Colon (tissue), 2 donors: ENCODE results near the gene VWDE.
"Not testable (repeated sequence)": the region's sequence is repeated elsewhere in the genome, so short reads cannot be mapped to it uniquely, and the experiment has no call there.

Experiments used
- FAIRE-seq: peaks from 2 replicates; lab custom pipeline; 2012; peaks lifted over from hg19 to GRCh38; lab: Jason Lieb, UNC
- donor health status: control.
- donor health status: control.

Gene VWDE

DNA sequence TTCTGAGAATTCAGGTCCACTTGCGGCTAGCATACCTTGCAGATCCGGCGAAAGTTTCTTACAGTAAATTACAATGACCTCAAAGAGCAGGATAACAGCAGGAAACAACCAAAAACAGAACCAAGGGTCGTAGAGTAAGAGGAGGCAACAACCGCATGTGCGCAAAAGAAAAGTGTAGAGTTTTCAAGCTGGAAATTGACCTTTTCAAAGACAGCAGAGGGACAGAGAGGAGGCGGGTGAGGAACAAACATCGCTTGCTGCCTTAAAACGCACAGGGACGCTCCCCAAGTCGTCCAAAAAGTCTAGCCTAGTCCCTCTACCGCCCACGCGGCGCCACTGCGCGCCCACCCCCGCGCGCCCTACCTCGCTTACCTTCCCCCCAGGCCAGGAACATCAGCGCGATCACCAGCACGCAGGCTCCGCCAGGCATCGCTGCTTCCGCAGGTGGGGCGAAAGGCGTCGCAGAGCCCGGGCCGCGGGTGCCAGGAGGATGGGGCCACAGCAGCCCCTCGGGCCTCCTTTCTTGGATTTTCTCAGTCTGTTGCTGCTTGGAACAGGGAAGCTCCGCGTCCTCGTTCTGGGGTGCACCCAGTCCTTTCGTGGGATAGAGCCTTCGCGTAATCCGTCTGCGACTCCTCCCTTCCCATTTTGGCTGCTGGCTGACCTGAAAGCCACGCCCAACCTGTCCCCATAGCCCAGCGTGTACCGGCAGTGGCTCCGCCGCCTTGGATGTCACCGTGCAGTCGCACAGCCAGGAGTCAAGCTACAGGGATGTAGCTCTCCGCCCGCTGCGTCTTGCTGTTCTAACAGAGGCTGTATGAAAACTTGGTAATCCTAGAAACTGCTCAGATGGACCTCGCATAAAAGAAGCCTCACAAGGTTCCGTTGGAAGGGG lies at the start of gene VWDE:
VWDE (minus strand) TSS at position 579 of the 895 bp plus-strand sequence; CDS start at position 430, 149 bp downstream.
- FAIRE-seq: no peak

DNA sequence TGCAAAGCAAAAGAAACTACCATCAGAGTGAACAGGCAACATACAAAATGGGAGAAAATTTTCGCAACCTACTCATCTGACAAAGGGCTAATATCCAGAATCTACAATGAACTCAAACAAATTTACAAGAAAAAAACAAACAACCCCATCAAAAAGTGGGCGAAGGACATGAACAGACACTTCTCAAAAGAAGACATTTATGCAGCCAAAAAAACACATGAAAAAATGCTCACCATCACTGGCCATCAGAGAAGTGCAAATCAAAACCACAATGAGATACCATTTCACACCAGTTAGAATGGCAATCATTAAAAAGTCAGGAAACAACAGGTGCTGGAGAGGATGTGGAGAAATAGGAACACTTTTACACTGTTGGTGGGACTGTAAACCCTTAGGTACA lies 49.5 kb upstream of the VWDE start:
- not testable (repeated sequence) for FAIRE-seq

DNA sequence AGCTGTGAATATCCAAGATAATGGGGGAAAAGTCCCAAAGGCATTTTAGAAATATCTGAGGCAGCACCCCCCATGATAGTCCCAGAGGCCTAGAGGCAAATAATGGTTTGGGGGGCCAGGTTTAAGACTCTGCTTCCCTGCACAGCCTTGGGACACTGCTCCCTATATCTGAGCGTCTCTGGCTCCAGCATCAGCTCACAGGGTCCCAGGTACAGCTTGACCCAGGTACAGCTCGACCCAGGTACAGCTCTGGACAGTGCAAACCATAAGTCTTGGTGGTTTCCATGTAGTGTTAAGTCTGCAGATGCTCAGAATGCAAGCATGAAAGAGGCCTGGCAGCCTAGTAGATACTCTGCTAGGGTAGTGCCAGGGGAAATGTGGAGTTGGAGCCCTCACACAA lies 47.0 kb upstream of the VWDE start:
- FAIRE-seq: no peak

DNA sequence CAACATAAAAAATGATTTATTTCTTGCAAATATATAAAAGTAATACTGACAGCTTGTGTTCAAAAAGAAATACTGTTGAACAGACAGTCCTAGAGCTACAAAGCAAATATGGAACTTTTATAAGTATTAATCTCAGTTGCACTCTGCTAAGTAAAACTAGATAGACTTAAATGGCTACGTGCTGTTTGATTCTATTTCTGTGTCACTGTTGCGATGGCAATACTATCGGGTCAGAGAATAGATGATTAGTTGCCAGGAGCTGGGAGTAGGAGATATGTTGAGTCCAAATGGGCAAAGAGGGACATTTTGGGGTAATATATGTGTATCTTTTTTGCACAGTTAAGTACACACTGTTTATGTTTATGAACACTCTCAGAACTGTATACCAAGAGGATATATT lies 41.1 kb upstream of the VWDE start:
- no peak for FAIRE-seq

DNA sequence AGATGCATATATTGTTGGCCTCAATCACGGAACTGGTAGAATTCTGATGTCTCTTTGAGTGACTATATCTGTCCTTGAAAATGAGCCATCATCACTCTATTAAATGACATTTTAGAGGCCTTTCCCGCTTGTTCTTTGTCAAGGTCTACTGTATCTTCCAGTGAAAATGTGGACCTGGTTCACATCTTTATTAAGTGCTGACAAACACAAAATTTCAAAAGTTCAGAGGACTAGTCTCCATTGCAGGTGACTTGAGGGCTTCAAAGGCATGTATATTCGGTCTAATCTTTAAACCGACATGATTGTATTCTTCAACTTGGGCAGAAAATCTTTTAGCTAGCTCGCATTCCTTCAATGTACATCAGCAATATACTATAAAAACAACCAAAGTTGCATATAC lies 36.6 kb upstream of the VWDE start:
- no peak for FAIRE-seq

DNA sequence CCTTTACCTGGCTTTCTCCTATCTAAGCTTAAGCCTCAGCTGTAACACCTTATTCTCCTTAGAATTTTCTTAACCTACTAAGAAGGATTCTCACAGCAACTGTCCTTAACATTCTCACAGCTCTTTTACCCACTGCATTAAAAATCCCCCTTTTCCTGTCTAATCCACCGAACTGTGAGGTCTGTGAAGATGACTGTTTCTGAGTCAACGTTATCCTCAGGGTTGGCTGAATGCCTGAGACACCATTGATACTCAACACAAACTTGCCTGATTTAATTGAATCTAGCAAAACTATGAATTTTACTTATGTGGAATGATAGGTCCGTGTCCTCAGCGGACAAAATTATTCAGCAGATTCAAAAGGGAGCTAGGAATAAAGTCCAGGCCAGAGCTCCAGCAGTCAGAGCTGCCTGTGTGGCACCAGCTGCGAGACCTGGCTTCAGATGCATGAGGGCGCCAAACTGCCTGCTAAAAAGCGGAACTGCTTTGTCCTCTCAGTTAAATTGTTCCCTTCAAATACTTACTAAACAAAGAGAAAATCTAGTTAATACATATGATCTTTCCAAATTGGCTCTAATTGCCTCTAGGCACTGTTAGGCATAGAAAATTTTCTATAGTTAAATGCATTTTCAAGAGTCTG lies 33.4 kb upstream of the VWDE start:
- no peak for FAIRE-seq

DNA sequence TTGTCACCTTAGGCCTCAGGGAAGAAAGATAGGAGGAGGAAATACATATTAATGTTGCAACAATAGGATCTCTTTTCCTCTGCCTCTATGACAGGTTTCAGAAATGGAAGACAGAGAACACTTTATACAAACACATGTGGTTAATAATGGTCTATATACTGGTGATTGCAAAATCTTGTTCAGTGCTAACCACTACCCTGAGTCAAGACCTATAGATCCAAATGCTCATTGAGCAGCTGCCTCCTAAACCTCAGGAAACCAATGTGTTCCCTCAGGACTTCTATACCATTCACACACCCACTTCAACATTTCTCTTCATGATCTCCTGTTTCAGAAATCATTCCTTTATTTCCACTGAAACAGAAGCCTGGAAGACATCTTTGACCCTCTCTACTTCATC lies 32.5 kb upstream of the VWDE start:
- no peak for FAIRE-seq

DNA sequence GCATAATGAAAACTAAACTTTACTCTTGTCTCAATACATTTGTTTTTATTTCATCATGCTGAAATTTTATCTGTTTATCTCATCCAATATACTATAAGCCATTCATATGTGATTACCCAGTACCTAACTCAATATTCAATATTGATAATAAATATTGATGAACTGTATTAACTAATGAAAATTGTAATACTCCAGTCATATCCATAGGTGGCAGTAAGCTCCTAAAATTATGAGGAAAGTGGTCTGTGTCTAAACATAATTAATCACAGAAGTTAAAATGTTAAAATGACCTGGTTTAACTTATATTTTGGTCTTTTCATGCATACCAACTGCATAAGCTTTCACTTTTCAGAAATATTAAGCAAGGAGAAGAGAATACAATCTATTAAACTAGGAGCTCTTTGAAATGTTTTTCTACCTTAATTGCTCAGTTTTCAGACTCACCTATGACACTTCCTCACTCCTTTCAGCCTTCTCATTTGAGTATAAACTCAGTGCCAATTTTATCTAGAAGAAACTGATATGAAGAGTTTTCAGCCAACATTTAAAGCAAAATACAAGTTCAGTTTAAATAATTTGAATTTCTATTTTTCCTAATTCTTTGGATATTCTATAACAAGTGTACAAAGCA lies 30.5 kb upstream of the VWDE start:
- FAIRE-seq: no peak

DNA sequence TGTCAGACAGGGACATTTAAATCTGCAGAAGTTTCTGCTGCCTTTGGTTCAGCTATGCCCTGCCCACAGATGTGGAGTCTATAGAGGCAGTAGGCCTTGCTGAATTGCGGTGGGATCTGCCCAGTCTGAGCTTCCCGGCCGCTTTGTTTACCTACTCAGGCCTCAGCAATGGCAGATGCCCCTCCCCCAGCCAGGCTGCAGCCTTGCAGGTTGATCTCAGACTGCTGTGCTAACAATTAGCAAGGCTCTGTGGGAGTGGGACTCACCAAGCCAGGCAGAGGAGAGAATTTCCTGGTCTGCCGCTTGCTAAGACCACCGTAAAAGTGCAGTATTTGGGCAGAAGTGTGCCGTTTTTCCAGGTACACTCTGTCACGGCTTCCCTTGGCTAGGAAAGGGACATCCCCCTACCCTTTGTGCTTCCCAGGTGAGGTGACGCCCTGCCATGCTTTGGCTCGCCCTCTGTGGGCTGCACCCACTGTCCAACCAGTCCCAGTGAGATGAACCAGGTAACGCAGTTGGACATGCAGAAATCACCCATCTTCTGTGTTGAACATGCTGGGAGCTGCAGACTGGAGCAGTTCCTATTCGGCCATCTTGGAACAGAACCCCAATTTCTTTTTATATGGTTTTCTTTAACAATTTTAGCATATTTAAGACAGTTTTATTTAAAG lies 28.4 kb upstream of the VWDE start:
- no peak for FAIRE-seq

DNA sequence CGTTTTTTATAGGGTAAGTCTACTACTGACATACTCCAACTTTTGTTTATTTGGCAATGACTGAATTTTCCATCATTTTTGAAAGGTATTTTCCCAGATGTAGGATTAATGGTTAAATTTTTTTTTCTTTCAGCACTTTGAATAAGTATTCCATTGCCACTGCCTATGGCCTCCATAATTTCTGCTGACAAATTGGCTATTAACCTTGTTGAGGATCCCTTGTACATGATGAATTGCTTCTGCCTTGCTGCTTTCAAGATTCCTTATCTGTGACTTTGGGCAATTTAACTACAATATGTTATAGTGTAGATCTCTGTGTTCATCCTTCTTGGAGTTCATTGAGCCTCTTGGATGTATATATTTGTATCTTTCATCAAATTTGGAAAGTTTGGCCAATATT lies 21.6 kb upstream of the VWDE start:
- FAIRE-seq: no peak

DNA sequence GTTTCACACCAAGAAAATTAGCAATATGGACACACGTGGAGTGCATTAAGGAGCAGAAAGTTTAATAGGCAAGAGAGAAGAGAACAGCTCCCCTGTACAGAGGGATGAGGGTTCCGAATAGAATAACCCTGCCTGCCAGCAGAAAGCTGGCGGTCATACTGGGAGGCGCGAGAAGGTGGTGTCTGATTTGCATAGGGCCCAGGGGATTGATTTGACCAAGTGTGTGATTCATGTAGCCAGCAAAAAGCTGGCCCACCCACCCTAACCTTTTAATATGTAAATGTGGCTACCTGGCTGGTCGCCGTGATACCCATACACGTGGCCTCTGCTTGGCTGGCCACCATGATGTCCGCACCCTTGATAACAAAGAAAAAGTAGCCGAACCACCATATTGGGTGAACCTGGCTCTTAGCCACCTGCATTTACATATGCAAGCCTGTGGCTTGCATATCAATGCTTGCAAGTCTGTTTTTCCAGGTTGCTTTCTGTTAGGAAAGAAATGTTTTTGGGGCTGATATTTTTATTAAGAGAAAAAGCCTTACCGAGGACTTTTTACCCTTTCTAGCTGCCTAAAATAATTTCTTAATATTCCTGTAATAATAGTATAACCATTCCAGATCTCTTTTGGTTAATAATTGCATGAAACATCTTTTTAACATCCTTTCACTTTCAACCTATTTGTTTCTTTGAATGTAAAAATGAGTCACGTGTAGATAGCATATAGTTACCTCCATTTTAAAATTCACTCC lies 20.5 kb upstream of the VWDE start:
- no peak for FAIRE-seq

DNA sequence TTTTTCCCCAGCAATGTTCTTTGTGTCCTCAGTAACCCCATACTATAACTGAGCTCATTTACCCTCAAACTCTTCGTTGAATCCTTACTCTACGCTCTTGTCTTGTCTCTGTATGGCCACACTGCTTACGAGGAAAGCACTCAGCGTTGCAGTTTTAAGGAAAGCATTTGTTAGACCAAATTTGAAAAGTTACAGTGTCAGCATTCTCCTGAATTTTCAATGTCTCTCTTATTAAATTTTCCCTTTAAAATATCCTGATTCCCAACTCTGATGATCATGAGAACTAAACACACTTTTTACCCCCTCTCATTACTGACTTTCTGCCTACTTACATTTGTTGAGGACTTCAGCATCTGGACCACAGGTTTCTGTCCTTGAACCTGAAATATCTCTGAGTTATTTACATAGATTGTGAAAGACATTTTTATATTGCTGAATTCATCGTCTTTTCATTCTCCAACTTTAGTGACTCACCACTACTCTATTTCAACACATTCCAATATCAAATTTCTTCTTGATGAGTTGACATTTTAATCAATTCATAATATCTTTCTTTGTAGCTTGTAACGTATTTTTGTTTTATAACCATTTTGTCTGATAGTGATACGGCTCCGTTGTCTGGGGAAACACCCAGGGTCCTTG lies 19.8 kb upstream of the VWDE start:
- no peak for FAIRE-seq

DNA sequence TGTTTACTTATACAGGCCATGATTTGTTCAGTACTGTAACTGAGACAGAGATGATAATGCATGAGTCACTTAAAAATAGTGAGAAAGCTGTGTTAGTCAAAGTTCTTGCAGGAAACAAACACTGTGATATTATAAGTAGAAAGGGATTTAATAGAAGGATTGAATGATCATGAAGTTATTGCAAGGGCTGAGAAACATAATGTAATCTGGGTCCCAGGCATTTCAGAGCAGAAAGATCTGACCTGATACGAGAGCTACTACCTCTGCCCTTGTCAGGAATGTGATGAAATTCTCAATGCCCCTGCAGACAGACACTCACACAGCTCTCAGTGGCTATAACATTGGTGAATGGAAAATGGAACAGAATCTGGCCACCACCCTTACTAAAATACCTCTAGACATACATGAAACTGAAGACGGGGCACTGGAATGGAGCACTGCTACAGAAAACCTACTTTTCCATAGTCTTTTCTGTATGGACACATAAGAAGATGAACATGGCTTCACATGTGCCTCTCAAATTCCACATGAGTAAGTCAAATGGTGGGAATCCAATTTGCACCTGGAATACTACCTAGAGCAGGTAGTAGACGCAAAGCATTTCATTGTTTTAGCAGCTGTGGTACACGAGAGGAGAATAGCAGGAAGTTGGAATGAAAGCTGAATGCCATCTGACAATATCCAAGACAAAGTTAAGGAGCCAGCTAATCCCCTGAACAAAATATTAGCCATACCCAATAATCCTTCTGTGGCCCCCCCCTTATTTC lies 19.1 kb upstream of the VWDE start:
- no peak for FAIRE-seq

DNA sequence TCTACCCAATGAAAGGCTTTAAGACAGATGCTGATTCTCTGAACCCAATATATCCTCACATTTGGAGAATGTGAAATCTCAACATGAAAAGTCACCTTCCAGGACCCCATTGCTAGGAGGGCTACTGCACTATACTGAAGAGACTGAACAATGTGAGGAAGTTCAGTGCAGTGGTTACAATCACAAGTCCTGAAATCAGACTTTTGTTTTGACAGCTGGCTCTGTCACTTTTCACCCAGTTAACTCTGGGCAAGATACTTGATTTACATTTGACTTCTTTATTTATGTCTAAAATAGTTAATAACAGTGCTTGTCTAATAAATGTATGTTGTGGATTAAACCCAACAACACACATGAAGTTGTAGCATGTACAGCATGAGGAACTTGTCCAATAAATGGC lies 14.8 kb upstream of the VWDE start:
- FAIRE-seq: no peak

DNA sequence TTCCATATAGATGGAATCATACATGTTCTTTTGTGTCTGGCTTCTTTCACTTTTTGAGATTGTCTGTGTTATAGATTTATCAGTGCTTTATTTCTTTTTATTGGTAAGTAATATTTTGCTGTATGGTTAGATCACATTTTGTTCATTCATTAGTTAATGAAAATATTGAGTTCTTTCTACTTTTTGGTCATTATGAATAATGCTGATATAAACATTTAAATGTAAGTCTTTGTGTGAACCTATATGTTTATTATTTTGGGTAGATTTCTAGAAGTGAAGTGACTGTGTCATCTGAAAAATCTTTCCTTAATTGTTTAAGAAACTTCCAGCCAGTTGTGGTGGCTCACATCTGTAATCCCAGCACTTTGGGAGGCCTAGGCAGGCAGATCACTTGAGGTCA lies 11.4 kb upstream of the VWDE start:
- peak; percentile 41 for FAIRE-seq

DNA sequence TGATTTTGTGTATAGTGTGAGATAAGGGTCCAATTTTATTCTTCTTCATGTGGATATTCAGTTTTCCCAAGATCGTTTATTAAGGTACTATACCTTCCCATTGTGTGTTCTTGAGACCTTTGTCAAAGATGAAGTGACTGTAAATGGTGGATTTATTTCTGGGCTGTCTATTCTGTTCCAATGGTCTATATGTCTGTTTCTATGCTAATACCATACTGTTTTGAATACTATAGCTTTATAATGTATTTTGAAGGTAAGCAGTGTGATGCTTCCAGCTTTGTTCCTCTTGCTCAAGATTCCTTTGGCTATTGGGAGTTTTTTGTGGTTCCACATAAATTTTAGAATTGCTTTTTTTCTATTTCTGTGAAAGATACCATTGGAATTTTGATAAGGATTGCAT lies 8.7 kb upstream of the VWDE start:
- FAIRE-seq: no peak

DNA sequence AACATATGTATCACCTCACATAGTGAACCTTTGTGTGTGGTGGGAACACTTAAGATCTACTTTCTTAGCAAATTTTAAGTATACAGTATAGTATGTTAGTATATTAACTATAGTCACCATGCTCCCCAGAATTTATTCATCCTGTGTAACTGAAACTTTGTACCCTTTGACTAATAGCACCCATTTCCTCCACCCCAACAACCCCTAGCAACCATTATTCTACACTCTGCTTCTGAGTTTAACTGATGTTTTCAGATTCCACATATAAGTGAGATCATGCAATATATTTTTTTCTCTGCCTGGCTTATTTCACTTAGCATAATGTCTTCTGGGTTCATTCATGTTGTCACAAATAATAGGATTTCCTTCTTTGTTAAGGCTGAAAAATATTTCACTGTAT lies 6.9 kb upstream of the VWDE start:
- FAIRE-seq: no peak

DNA sequence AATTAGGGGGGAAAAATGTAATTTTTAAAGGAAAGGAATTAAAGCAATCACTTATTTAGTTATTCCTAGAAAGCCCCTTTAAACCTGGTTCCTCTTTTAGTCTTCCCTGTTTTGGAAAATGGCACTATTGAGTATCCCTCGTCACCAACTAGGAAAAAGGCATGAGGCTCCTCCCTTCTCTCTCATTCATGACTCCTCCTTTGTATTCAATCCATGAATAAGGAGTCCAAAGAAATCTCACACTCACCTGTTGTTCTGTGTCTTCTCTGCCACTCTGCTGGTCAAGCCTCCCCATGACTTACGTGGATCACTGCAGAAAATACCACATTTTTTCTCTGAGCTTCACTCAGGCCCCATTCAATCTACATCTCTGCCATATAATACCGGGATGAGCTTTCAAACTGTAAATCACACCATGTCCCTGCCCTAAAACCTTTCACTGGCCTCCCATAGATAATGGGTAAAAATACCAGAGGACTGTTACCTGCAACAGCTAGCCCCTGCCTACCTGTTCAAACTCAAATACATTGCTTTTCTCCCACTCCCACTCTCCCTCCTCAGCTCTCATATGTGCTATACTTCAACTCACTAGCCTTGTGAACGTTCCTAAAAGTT lies 5.5 kb upstream of the VWDE start:
- FAIRE-seq: no peak

DNA sequence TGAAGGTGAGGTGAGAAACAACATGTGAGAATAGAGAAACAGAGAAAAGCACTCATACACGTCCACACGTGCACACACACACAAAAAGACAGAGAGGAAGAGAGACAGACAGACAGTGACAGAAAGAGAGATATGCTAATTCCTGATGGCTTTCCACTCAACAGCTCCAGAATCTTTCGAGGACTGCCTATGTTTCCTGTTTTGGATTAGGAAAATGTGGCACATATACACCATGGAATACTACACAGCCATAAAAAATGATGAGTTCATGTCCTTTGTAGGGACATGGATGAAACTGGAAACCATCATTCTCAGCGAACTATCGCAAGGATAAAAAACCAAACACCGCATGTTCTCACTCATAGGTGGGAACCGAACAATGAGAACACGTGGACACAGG lies 4.0 kb upstream of the VWDE start:
- not testable (repeated sequence) for FAIRE-seq

DNA sequence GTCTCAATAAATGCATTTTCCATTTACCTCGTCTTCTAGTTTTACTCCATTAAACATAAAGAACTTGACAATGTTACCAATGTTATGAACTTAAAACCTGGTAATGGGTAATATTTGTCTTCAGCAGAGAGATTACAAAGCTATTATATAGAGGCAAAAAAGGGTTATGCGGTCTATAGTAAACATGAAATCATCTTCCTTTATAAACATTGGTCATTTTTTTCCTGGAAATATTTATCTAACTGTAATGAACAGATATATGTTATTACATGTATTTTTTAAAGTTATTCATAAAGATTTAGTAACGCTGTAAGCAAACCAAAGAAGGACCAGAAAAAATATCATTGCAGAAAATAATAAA lies 1.3 kb downstream of the VWDE start:
- no peak for FAIRE-seq
